SK-N-SH treated with all-trans-retinoic acid at 6 μM for 48 hours (cell line): ENCODE results near the gene SLC25A31.

Experiments
- ATAC-seq: fragments of 200-7000 bp; cut with Tn5 transposase; 3 replicates; pipeline ENCODE4 v1.9.1; 2020; ENCODE audit warnings: mild to moderate bottlenecking, moderate library complexity
- CREB5 ChIP-seq: fragments of 250-450 bp; sonication (Bioruptor Pico); IDR thresholded peaks from 2 replicates; pipeline ENCODE4 v1.5.1; 2020; ENCODE audit warnings: low read depth, mild to moderate bottlenecking, moderate library complexity
- CSDC2 ChIP-seq: fragments of 250-450 bp; sonication (Bioruptor Pico); IDR thresholded peaks from 2 replicates; pipeline ENCODE4 v1.5.0; 2020; ENCODE audit warnings: mild to moderate bottlenecking, moderate library complexity
- ESRRG ChIP-seq: fragments of 250-450 bp; sonication (Bioruptor Pico); IDR thresholded peaks from 2 replicates; pipeline ENCODE4 v1.6.1; 2021; ENCODE audit warnings: mild to moderate bottlenecking
- GLIS3 ChIP-seq: fragments of 250-450 bp; sonication (Bioruptor Pico); IDR thresholded peaks from 2 replicates; pipeline ENCODE4 v1.5.0; 2020; ENCODE audit warnings: mild to moderate bottlenecking, moderate library complexity
- ISL1 ChIP-seq: fragments of 250-450 bp; sonication (Bioruptor Pico); IDR thresholded peaks from 2 replicates; pipeline ENCODE4 v2.1.2; 2022; ENCODE audit warnings: mild to moderate bottlenecking, moderate library complexity
- OSR1 ChIP-seq: fragments of 250-450 bp; sonication (Bioruptor Pico); IDR thresholded peaks from 2 replicates; pipeline ENCODE4 v1.8.0; 2022; ENCODE audit warnings: moderate library complexity, mild to moderate bottlenecking, inconsistent platforms
- PATZ1 ChIP-seq: fragments of 250-450 bp; sonication (Bioruptor Pico); IDR thresholded peaks from 2 replicates; pipeline ENCODE4 v1.8.0; 2020; ENCODE audit warnings: mild to moderate bottlenecking, moderate library complexity, borderline replicate concordance
- POU6F1 ChIP-seq: fragments of 250-450 bp; sonication (Bioruptor Pico); IDR thresholded peaks from 2 replicates; pipeline ENCODE4 v1.8.0; 2021; ENCODE audit warnings: low read depth, mild to moderate bottlenecking, moderate library complexity, borderline replicate concordance
- SNAI2 ChIP-seq: fragments of 250-450 bp; sonication (Bioruptor Pico); IDR thresholded peaks from 2 replicates; pipeline ENCODE4 v1.5.0; 2020; ENCODE audit warnings: mild to moderate bottlenecking, moderate library complexity
- TCF4 ChIP-seq: fragments of 250-450 bp; sonication (Bioruptor Pico); IDR thresholded peaks from 2 replicates; pipeline ENCODE4 v1.8.0; 2021; ENCODE audit warnings: mild to moderate bottlenecking, moderate library complexity, borderline replicate concordance
- TOX ChIP-seq: fragments of 250-450 bp; sonication (Bioruptor Pico); IDR thresholded peaks from 2 replicates; pipeline ENCODE4 v1.8.0; 2021; ENCODE audit warnings: mild to moderate bottlenecking, moderate library complexity, borderline replicate concordance
- TSHZ2 ChIP-seq: fragments of 250-450 bp; sonication (Bioruptor Pico); IDR thresholded peaks from 2 replicates; pipeline ENCODE4 v1.5.0; 2020; ENCODE audit warnings: mild to moderate bottlenecking, moderate library complexity
- ZNF565 ChIP-seq: fragments of 450-650 bp; formaldehyde crosslinking; conservative IDR thresholded peaks from 2 replicates; pipeline ENCODE4 v1.5.0; 2020; ENCODE audit warnings: low read depth, mild to moderate bottlenecking, moderate library complexity
- ZNF70 ChIP-seq: fragments of 450-650 bp; formaldehyde crosslinking; IDR thresholded peaks from 2 replicates; pipeline ENCODE4 v1.5.0; 2020; ENCODE audit warnings: mild to moderate bottlenecking, moderate library complexity
- ZNF8 ChIP-seq: fragments of 450-650 bp; formaldehyde crosslinking; IDR thresholded peaks from 2 replicates; pipeline ENCODE4 v1.5.0; 2020; ENCODE audit warnings: mild to moderate bottlenecking, moderate library complexity
- TF ChIP-seq, protein P1 (sequence below): fragments of 250-450 bp; sonication (Bioruptor Pico); IDR thresholded peaks from 2 replicates; pipeline ENCODE4 v1.5.1; 2021; ENCODE audit warnings: mild to moderate bottlenecking, moderate library complexity

SLC25A31 gene

DNA sequence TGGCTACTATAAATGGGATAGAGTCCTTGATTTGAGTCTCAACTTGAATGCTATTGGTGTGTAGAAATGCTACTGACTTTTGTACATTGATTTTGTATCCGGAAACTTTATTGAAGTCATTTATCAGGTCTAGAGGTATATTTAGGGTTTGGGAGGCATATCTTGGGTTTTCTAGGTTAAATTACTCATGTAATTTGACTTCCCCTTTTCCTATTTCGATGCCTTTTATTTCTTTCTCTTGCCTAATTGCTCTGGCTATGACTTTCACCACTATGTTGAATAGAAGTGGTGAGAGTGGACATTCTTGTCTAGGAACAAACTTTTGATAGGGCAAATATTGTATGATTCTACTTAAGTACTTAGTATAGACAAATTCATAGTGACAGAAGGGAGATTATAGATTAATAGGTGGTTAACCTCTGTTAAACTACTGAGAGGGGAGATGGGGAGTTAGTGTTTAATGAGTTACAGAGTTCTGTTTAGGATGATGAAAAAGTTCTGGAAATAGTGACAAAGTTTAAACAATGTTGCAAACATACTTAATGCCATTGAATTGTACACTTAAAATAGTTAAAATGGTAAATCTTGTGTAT, 29.1 kb downstream of the SLC25A31 start:
- no peak for ATAC-seq
- TF ChIP-seq SNAI2 (CRISPR knock-in tag) = no peak
- TF ChIP-seq CREB5 (CRISPR knock-in tag) = no peak
- TF ChIP-seq ESRRG (CRISPR knock-in tag) = no peak
- TF ChIP-seq TOX (CRISPR knock-in tag) = no peak
- TF ChIP-seq ZNF565 (CRISPR knock-in tag) = no peak
- no peak for TF ChIP-seq ZNF70 (CRISPR knock-in tag)
- no peak for TF ChIP-seq GLIS3 (CRISPR knock-in tag)
- TF ChIP-seq ISL1 (CRISPR knock-in tag) = no peak
- TF ChIP-seq ZNF8 (CRISPR knock-in tag) = no peak

GRCh38 chr4:127759893-127760292, 29.7 kb downstream of the SLC25A31 start:
- no peak for TF ChIP-seq OSR1 (CRISPR knock-in tag)
- TF ChIP-seq GLIS3 (CRISPR knock-in tag) = no peak
- TF ChIP-seq, protein P1, sequence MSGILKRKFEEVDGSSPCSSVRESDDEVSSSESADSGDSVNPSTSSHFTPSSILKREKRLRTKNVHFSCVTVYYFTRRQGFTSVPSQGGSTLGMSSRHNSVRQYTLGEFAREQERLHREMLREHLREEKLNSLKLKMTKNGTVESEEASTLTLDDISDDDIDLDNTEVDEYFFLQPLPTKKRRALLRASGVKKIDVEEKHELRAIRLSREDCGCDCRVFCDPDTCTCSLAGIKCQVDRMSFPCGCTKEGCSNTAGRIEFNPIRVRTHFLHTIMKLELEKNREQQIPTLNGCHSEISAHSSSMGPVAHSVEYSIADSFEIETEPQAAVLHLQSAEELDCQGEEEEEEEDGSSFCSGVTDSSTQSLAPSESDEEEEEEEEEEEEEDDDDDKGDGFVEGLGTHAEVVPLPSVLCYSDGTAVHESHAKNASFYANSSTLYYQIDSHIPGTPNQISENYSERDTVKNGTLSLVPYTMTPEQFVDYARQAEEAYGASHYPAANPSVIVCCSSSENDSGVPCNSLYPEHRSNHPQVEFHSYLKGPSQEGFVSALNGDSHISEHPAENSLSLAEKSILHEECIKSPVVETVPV (CRISPR knock-in tag) = no peak
- no peak for TF ChIP-seq POU6F1 (CRISPR knock-in tag)
- no peak for TF ChIP-seq CSDC2
- no peak for TF ChIP-seq TOX (CRISPR knock-in tag)
- TF ChIP-seq ZNF70 (CRISPR knock-in tag) = no peak
- TF ChIP-seq, all 23 proteins: peak for 0
- no peak for ATAC-seq

GRCh38 chr4:127771535-127772275, 41.5 kb downstream of the SLC25A31 start:
- TF ChIP-seq CREB5 (CRISPR knock-in tag) (peak; percentile 94), PATZ1 (CRISPR knock-in tag) (0 out of 2 replicates have a peak, but pooled peaks have one; percentile 35), OSR1 (CRISPR knock-in tag) (no peak), ESRRG (CRISPR knock-in tag) (no peak), ZNF70 (CRISPR knock-in tag) (0 out of 2 replicates have a peak, but pooled peaks have one; percentile 12), TSHZ2 (CRISPR knock-in tag) (peak; percentile 83; the same call in 1 of the 2 replicates), TCF4 (CRISPR knock-in tag) (peak; percentile 64), ISL1 (CRISPR knock-in tag) (peak; percentile 85), ZNF8 (CRISPR knock-in tag) (0 out of 2 replicates have a peak, but pooled peaks have one; percentile 28)
- TF ChIP-seq, protein P1 (CRISPR knock-in tag) = peak; percentile 38; the same call in 1 of the 2 replicates
- ATAC-seq = no peak
